ENCODE measurements around the gene PACSIN2.
"Not testable (repeated sequence)": the region's sequence is repeated elsewhere in the genome, so short reads cannot be mapped to it uniquely, and the experiment has no call there.

The PACSIN2 gene

DNA sequence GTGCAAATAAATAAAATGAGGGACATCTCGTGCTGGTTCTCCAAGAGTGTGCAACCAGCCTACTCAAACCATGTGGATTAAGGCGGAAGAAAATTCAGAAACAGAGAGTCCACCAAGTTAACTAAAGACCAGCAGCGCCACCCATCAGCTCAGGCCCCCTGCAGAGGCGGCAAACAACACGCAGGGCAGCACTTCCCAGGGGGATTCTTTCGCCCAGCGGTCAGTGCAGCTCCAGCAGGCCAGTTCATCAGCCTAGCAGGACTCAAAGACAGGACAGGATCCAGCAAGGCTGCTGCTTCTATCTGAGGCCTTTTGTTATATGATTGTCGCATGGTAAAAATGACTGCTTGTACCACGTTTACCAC lies 51.7 kb downstream of the PACSIN2 start:
- no peak for DNase-seq

DNA sequence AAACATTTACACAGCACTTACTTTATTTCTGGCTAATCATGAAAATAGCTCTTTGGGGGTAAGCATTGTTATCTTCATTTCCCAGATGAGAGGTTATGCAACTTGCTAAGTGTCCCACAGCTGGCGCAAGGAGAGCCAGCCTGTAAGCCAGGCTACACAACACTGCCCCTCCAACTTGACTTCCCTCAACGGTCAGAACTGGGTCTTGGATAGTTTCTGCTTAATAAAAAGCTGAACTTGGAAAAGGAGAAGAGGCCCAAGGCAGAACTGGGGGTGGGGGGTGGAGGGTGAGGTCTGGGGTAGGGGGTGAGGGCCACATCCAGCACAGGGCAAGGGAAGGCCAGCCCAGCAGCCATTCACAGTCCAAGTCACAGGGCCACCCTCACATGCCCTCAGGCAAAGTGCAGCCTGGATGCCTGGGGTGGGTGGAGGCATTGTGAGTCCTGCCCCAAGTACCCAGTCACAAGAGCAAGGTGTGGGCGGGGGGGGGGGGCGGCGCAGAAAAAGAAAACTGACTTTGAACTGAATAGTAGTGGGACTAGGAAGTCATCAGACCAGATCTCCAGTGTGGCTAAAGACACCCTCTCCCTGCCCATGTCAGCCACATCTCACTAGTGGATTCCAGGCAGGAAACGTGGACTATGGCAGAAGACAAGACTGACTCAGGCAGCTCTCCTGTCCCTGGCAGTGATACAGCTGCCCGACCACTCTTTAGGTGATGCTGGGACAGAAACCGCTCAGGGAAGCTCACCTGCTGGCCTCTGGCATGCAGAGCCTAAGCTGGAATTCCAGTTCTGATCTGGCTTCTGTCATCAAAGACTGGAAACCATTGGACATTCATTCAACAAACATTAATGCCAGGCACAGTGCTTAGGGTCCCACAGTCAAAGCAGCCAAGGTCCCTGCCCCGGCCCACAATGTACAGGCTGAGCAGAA lies 52.4 kb downstream of the PACSIN2 start:
- no peak for DNase-seq

GRCh38 chr22:42961810-42962209 lies 53.1 kb downstream of the PACSIN2 start:
- DNase-seq, result no peak

DNA sequence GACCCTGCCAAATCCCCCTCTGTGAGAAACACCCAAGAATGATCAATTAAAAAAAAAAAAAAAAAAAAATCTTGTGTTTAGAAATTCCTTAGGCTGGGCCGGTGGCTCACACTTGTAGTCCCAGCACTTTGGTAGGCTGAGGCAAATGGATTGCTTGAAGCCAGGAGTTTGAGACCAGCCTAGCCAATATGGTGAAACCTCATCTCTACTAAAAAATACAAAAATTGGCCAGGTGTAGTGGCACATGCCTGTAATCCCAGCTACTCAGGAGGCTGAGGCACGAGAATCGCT lies 53.6 kb downstream of the PACSIN2 start:
- not testable (repeated sequence) for DNase-seq

DNA sequence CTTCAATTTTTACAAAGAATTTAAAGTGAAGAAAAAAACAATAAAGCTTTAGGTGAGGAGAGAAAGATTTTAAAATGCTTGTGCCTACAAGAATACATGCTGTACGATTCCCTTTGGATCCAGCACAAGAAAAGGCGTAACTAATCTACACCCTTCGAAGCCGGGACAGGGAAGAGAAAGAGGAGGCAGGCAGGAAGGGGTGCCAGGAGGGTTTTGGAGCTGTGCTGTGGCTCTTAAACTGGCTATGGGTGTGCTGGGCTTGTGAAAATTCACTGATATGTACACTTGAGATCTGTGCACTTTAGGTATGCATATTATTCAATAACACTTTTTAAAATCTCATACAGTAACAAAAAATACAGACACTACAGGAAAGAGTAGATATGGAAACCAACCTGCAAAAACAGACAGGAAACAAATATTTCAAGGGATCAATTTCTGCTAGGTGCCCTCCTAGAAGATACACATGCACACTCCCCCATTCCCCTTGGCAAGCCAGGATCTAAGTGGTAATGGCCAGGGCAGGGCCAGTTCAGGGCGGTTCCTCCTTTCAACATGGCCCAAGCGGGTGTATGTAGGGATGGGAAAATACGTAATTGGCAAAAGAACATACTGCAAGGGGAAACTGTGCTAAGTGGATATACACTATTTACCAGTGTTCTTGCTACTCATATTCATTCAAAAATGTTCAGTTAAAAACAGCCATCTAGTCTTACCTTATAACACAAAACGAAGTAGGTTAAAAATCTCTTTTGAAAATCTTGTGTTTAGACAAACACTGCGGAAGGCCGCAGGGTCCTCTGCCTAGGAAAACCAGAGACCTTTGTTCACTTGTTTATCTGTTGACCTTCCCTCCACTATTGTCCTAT lies 54.2 kb downstream of the PACSIN2 start:
- no peak for DNase-seq

GRCh38 chr22:42959576-42960509 lies 55.1 kb downstream of the PACSIN2 start:
- DNase-seq, result peak; percentile 19

- DNase-seq, result no peak
These were observed 56.0 kb downstream of the PACSIN2 start for GRCh38 chr22:42958937-42959336.

- no peak for DNase-seq
These were observed 57.0 kb downstream of the PACSIN2 start for GRCh38 chr22:42957958-42958357.

GRCh38 chr22:42957544-42957943 lies 57.4 kb downstream of the PACSIN2 start:
- DNase-seq, result no peak

GRCh38 chr22:42955848-42956247 lies 59.1 kb downstream of the PACSIN2 start:
- DNase-seq, result no peak

DNA sequence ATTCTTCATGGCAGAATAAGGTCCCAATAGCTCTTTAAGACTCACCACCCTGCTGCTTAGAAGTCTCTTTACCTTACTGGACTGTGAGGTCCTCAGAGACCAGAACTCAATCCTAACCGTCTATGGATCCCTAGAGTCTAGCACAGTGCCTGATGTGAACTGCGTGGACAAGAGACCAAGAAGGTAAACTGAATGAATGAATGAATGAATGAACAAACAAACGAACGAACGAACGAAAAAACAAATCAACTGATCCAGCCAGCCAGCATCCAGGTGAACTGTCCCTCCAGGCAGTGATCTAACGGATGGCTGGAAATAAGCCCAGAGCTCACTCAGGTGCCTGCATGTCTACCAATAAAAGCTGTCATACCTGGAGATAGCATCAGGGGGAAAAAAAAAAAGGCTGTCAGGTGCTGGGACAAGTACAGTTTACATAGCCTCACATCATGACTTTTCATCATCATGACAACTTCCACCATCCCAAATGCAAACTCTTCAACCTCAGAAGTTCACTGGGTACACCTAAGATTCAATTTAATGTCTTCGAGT lies 59.8 kb downstream of the PACSIN2 start:
- DNase-seq, result no peak

GRCh38 chr22:42953751-42954150 lies 61.2 kb downstream of the PACSIN2 start:
- DNase-seq, result not testable (repeated sequence)

DNA sequence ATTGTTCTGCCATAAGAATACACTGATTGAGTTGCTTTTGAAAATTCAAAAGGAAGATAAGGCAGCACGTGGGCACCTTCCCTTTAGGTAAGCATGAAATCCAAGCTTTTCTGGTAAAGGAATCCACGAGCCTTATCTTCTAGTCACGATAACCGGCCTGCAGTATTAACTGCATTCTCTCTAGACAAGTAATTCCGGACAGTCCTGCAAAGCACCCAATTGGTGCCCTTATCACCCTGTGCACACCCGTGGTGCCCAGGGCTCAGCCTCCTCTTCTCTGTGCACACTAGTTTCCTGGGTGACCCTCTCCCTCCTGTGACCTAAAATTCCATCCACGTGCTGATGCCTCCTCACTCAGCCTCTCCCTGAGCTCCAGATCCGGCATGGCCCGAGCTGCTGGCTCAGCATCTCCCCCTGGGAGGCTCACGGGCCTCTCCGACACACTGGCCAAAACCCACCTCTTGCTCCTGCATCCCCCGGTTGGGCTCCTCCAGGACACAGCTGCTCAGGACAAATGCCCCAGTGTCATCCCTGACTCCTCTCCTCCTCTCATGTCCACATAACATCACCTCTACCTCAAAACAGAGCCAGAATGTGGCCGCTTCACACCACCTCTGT lies 63.7 kb downstream of the PACSIN2 start:
- no peak for DNase-seq

DNA sequence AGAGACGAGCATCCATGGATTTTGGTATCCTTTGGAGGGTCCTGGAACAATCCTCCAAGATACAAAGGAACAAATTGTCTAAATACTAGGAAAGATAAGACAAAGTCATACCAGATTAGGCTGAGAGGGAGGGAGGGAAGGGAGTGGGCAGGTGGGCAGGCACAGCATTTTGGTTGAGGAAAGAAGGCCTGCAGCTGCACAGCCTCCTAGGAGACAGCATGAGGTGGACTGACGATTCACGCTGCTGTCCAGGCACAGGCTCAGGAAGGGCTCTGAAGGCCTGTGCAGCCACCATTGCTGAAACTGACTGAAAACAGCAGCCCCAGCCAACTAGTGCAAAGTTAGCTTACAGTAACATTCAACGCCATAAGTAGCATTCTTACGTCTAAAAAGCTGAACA lies 64.7 kb downstream of the PACSIN2 start:
- DNase-seq, result no peak

DNA sequence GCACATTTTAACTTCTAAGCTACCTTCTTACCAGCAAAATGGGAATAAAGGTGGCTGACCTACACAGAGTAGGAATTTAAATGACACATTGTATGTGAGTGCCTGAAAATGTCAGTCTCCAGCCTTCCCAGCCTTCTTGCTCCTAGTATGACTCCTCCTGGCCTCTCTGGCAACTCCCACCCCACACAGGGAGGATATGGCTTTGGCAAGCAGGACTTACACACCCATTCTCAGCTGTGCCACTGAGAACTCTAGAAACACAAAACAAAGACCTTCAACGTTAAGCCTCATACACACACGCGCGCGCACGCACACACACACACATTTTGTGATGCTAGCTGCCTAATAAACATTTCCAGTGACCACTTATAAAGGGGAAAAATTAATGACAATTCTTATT lies 65.8 kb downstream of the PACSIN2 start:
- DNase-seq, result no peak

GRCh38 chr22:42948294-42948693 lies 66.7 kb downstream of the PACSIN2 start:
- DNase-seq, result no peak

GRCh38 chr22:42947211-42947990 lies 67.5 kb downstream of the PACSIN2 start:
- peak; percentile 22 for DNase-seq

DNA sequence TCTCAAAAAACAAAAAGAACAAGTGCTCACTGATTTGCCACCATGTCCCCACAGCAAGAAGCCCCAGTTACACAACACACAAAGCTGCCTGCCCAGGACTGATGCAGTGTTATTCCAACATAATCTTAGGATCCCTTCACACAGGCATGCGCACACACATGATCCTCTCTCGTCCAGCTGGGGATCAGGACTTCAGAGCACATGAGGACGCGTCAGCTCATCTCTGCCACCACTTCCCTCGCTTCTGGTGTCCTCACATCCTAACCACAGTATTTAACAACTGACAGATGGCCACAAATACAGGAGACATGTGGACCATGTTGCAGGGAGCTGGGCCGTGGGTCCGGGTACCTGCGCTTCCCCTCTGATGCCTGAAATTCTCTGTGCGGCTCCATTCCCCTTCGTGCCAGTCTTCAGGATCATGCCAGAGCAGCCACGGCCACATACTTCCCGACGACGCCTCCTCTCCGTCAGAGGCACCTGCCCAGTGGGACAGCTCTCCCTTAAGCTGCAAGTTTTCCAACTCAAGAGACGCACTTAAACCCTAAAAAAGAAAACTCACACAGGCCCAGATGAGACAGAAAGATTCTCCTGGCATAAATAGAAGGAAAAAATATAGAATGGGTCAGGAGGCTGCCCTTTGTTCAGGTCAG lies 68.3 kb downstream of the PACSIN2 start:
- no peak for DNase-seq

DNA sequence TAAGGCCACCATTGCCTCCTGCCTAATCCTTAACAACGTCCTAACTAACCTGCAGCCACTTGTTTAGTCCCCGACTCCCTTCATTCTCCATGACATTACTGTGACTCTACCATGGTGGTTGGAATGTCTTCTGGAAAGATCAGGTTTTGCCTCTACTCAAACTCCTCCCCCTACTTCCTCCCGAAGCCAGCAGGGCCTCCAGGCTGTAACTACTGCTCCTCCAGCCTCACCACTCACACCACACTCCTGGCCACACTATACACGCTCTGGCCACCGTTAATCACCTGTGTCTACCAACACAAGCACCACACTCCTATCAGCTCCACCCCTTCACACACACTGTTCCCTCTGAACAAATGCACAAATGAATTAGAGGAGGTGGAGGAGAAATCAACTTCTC lies 69.2 kb downstream of the PACSIN2 start:
- peak; percentile 14 for DNase-seq

GRCh38 chr22:42945027-42945426 lies 69.9 kb downstream of the PACSIN2 start:
- DNase-seq, result no peak

GRCh38 chr22:42944409-42944808 lies 70.5 kb downstream of the PACSIN2 start:
- DNase-seq, result no peak

Measured in NCI-H510A treated with DMSO at 0.1 percent for 48 hours (cell line).